Endodermal cell (in vitro differentiated cells): ENCODE data around the gene ANGPT4. TPM values are rescaled to one million over a fixed set of nuclear protein-coding genes. Genes with fewer than 3 reads are reported as not detected.
A peak's percentile ranks its signal among the peaks of the same experiment; 100 is the strongest.

Experiments used
- DNase-seq: peaks from one replicate; pipeline ENCODE4 v3.0.0-alpha.2; 2017
- H3K27ac ChIP-seq: 2 replicates; pipeline ENCODE4 v1.5.1; 2013; ENCODE audit warnings: mild to moderate bottlenecking, low read depth, low read length, moderate library complexity
- H3K27me3 ChIP-seq: 2 replicates; pipeline ENCODE4 v1.6.1; 2013; ENCODE audit warnings: mild to moderate bottlenecking, low read length, moderate library complexity; ENCODE audit not compliant: insufficient read depth, control insufficient read depth, poor library complexity, severe bottlenecking
- H3K36me3 ChIP-seq: 2 replicates; pipeline ENCODE4 v1.7.0; 2013; ENCODE audit warnings: mild to moderate bottlenecking, low read length, moderate library complexity; ENCODE audit not compliant: control insufficient read depth, insufficient read depth
- H3K4me1 ChIP-seq: one replicate; pipeline ENCODE4 v1.7.0; 2013; ENCODE audit warnings: low read length; ENCODE audit not compliant: control insufficient read depth, insufficient read depth
- H3K4me3 ChIP-seq: 2 replicates; pipeline ENCODE4 v1.5.1; 2013; ENCODE audit warnings: mild to moderate bottlenecking, low read length, moderate library complexity
- H3K9ac ChIP-seq: 2 replicates; pipeline ENCODE4 v1.6.1; 2013; ENCODE audit warnings: mild to moderate bottlenecking, low read length, moderate library complexity; ENCODE audit not compliant: poor library complexity, severe bottlenecking; ENCODE audit errors: extremely low read depth
- H3K9me3 ChIP-seq: 2 replicates; pipeline ENCODE4 v1.6.1; 2013; ENCODE audit warnings: mild to moderate bottlenecking, low read length, moderate library complexity; ENCODE audit not compliant: control insufficient read depth
- H3K27ac Mint-ChIP-seq: 2 replicates; pipeline ENCODE4 v1.8.0; 2020; ENCODE audit warnings: mixed read lengths
- H3K27me3 Mint-ChIP-seq: 2 replicates; pipeline ENCODE4 v1.8.0; 2021; ENCODE audit warnings: mild to moderate bottlenecking, mixed read lengths; ENCODE audit not compliant: insufficient read depth
- H3K36me3 Mint-ChIP-seq: 2 replicates; pipeline ENCODE4 v1.8.0; 2020; ENCODE audit warnings: low read depth, mixed read lengths
- H3K4me1 Mint-ChIP-seq: 2 replicates; pipeline ENCODE4 v1.8.0; 2020; ENCODE audit warnings: mixed read lengths
- H3K4me3 Mint-ChIP-seq: 2 replicates; pipeline ENCODE4 v1.8.0; 2020; ENCODE audit warnings: mild to moderate bottlenecking, moderate library complexity, mixed read lengths
- H3K9me3 Mint-ChIP-seq: 2 replicates; pipeline ENCODE4 v1.8.0; 2020; ENCODE audit warnings: mild to moderate bottlenecking, mixed read lengths
- CTCF ChIP-seq: fragments of 200-600 bp; sonication (generic); conservative IDR thresholded peaks from 2 replicates; pipeline ENCODE4 v1.5.0; 2021; ENCODE audit warnings: antibody characterized with exemption, mild to moderate bottlenecking
- WGBS, 2 experiments: methylation state at CpG; one replicate each; pipeline versions ENCODE4 v1.1.5 to v1.1.7; 2013; ENCODE audit warnings: missing lambda C conversion rate in 2 of 2, mixed read lengths in 1 of 2; ENCODE audit not compliant: insufficient coverage in 1 of 2, insufficient read length in 1 of 2; 5-methylcytosine and 5-hydroxymethylcytosine counted together
- total RNA-seq, 2 donors: library from RNA; stranded (reverse); fragmentation: NEBNext Ultra II Directional in 1 of 2; extraction: Animal tissue kit (Norgen Biotek cat#: 25700) in 1 of 2; gene quantifications; 2 replicates in 1 of 2; 3 replicates in 1 of 2; pipeline ENCODE4 v1.2.1, GENCODE V29; 2021

ANGPT4 gene
- total RNA-seq, 2 donors from 2014 or later = 0.31 to 0.51 TPM

DNA sequence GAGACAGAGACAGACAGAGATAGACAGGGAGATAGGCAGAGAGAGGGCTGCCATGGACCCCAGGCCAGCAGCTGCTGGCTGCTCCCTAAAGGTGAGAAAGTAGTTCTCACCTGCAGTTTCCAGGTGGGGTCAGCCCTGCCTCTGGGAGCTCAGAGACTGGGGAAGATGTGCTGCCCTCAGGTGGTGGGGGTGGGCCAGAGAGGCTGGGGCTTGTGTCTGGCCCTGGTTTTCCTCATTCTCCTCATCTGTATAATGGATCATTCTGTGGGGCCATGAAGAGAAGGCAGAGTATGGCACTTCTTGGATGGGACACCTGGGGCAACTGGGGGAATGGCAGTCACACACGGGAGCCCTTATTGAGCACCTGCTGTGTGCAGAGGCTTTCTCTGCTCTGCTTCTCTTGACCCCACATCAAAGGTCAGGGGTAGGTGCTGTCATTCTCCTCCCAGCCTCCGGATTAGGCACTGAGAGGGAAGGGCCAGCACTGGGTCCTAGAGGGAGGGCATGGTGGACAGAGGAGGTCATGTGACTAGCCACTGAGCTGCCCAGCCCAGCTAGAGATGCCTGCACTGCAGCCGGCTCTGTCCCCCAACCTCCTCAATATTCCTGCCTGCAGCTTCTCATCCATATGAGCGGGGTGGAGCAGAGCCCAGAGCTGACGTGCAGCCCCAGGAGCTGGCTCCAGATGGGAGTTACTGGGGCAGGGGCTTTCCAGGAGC, 4.1 kb downstream of the ANGPT4 start:
- no peaks in the 10 kb centered on the region for H3K9me3 ChIP-seq
- no peak overlapping the region for H3K27ac Mint-ChIP-seq
- H3K4me3 ChIP-seq = no peak overlapping the region
- no peaks in the 10 kb centered on the region for H3K36me3 ChIP-seq
- no peaks in the 10 kb centered on the region for H3K36me3 Mint-ChIP-seq
- DNase-seq = peak; percentile 76
- no peaks in the 10 kb centered on the region for H3K4me1 ChIP-seq
- no peak overlapping the region for H3K9ac ChIP-seq
- H3K27ac ChIP-seq = no peak overlapping the region
- 78% methylated on average over 5 of the region's 5 CpGs; no CpG with 5 or more reads in 1 of the 2 experiments for WGBS, 2 experiments
- H3K9me3 Mint-ChIP-seq = no peaks in the 10 kb centered on the region
- H3K4me3 Mint-ChIP-seq = no peak overlapping the region
- H3K27me3 Mint-ChIP-seq = peaks cover 4% of the 10 kb centered on the region
- peak; percentile 63 for TF ChIP-seq CTCF
- no peaks in the 10 kb centered on the region for H3K27me3 ChIP-seq
- H3K4me1 Mint-ChIP-seq = peaks cover 10% of the 10 kb centered on the region

DNA sequence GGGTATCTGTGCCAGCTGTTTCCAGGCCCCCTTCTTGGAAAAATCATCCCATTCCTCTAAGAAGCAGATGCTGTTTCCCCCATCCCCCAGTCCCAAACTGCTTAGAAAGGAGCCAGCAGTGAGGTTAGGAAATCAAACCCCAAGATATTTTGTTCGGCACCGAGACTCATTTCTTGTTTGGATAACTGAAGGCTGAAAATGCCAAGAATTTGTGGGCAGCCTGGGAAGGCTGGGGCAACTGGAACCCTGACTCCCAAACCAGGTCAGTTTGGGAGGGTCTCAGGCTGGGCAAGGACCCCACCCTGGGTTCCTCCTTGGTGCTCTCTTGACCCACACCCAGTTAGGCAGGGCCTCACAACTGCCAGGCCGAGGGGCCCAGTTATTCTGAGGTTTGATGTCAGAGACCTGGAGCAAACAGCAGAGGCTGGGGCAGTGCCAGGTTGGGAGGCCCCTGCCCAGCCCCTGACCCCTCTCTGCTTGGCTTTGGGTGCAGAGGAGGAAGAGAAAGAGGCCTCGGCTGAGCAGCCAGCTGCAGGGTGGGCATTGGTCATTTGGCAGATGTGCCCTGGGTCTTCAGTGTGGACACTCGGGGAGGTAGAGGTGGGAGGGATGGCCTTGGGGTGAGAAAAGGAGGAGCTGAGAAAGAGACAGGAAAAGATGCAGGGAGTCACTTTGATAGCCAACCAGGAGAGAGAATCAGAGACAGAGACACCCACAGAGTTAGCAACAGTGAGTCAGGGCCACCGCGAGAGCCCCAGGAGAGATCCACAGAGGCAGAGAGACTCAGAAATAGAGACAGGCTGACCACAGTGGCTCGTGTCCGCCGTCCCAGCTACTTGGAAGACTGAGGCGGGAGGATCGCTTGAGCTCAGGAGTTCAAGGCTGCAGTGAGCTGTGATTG, 5.0 kb downstream of the ANGPT4 start:
- Mint-ChIP-seq H3K4me1 (peaks cover 2% of the 10 kb centered on the region), H3K27ac (no peak overlapping the region), H3K27me3 (peaks cover 4% of the 10 kb centered on the region), H3K9me3 (no peaks in the 10 kb centered on the region), H3K36me3 (no peaks in the 10 kb centered on the region), H3K4me3 (no peak overlapping the region)
- no peak for TF ChIP-seq CTCF
- no peak overlapping the region for H3K4me3 ChIP-seq
- H3K36me3 ChIP-seq = no peaks in the 10 kb centered on the region
- H3K9ac ChIP-seq = no peak overlapping the region
- no peak for DNase-seq
- WGBS, 2 experiments = 88 to 90% methylated on average over 9 to 12 of the region's 12 CpGs
- H3K9me3 ChIP-seq = no peaks in the 10 kb centered on the region
- no peaks in the 10 kb centered on the region for H3K4me1 ChIP-seq
- no peak overlapping the region for H3K27ac ChIP-seq
- H3K27me3 ChIP-seq = no peaks in the 10 kb centered on the region

GRCh38 chr20:910132-910869, 5.8 kb downstream of the ANGPT4 start:
- Histone ChIP-seq H3K27ac (no peak overlapping the region), H3K4me1 (no peaks in the 10 kb centered on the region), H3K4me3 (no peak overlapping the region), H3K9ac (no peak overlapping the region), H3K27me3 (no peaks in the 10 kb centered on the region), H3K9me3 (no peaks in the 10 kb centered on the region), H3K36me3 (no peaks in the 10 kb centered on the region)
- H3K4me3 Mint-ChIP-seq = no peak overlapping the region
- H3K36me3 Mint-ChIP-seq = no peaks in the 10 kb centered on the region
- no peak overlapping the region for H3K27ac Mint-ChIP-seq
- no peaks in the 10 kb centered on the region for H3K9me3 Mint-ChIP-seq
- peaks cover 2% of the 10 kb centered on the region for H3K4me1 Mint-ChIP-seq
- TF ChIP-seq CTCF = no peak
- DNase-seq = no peak
- peaks cover 6% of the 10 kb centered on the region for H3K27me3 Mint-ChIP-seq
- 88 to 91% methylated on average over 7 to 9 of the region's 9 CpGs for whole genome bisulfite sequencing, 2 experiments
